AG04449 (cell line): Measurements from ENCODE around the gene LCTL.
A peak's percentile ranks its signal among the peaks of the same experiment; 100 is the strongest.
"Not testable (repeated sequence)": the region's sequence is repeated elsewhere in the genome, so short reads cannot be mapped to it uniquely, and the experiment has no call there.

Experiments
- CTCF ChIA-PET: fragments of 350-600 bp; formaldehyde crosslinking; extraction: SDS; loops from one replicate; lab custom pipeline; 2021; ENCODE audit warnings: antibody characterized with exemption; lab: Yijun Ruan, JAX
- POLR2A ChIA-PET: fragments of 400-600, 350-600 bp; formaldehyde crosslinking; extraction: SDS; loops from one replicate; lab custom pipeline; 2020; ENCODE audit warnings: antibody characterized with exemption, inconsistent platforms; lab: Yijun Ruan, JAX
- DNase-seq: peaks from one replicate; pipeline ENCODE4 v3.0.0-alpha.2; 2010; ENCODE audit warnings: low read depth, low spot score
- H3K4me3 ChIP-seq: 2 replicates; pipeline ENCODE4 v1.5.1; 2011; ENCODE audit warnings: low read depth, mild to moderate bottlenecking, control low read depth, low read length
- CTCF ChIP-seq: IDR thresholded peaks from one replicate; pipeline ENCODE4 v1.5.1; 2011; ENCODE audit warnings: mild to moderate bottlenecking, moderate library complexity, low read length, control low read depth, inconsistent platforms; ENCODE audit not compliant: insufficient read depth; ENCODE audit errors: missing control alignments

Gene LCTL

GRCh38 chr15:66504563-66505429, 61.0 kb downstream of the LCTL start, which contains the start of the genes RPL4 and ZWILCH:
Gene RPL4, minus strand, starts transcription at chr15:66504855. Its CDS starts 65 bp downstream, at chr15:66504790.
Gene ZWILCH, plus strand, starts transcription at chr15:66505326. Its CDS starts 13 bp downstream, at chr15:66505339.
- TF ChIP-seq CTCF, result no peak
- DNase-seq, result no peak
- H3K4me3 ChIP-seq, result peak within 1 kb of the TSS; percentile 98
- CTCF ChIA-PET, result interaction anchor here (0.8 to 2.9 kb wide), 5 partner anchors 7 to 119 kb away, joined by 3 to 34 read pairs (median 3); partner anchors contain the start of gene SNAPC5
- POLR2A ChIA-PET, result interaction anchor here (0.7 to 1.0 kb wide), 4 partner anchors 13 to 369 kb away, joined by 3 to 4 read pairs (median 4); partner anchors contain the start of gene TIPIN

- H3K4me3 ChIP-seq, result peak overlapping the region; percentile 98
- DNase-seq, result no peak
- POLR2A ChIA-PET, result interaction anchor here (0.8 kb wide), 1 partner anchor 28 kb away, joined by 3 read pairs; no protein-coding TSS in a partner anchor
- no peak for TF ChIP-seq CTCF
- CTCF ChIA-PET, result interaction anchor here (0.8 to 1.5 kb wide), 5 partner anchors 9 to 214 kb away, joined by 3 to 7 read pairs (median 3); no protein-coding TSS in a partner anchor
These were observed 61.8 kb downstream of the LCTL start for GRCh38 chr15:66503780-66504562.

GRCh38 chr15:66503041-66503648, 62.7 kb downstream of the LCTL start:
- H3K4me3 ChIP-seq, result peak overlapping the region; percentile 98
- DNase-seq, POLR2A ChIA-PET: not testable (repeated sequence)
- CTCF ChIA-PET, result interaction anchor here (1.0 to 1.5 kb wide), 2 partner anchors 9 to 64 kb away, joined by 3 to 7 read pairs; no protein-coding TSS in a partner anchor

GRCh38 chr15:66502491-66502890, 63.3 kb downstream of the LCTL start:
- TF ChIP-seq CTCF, result no peak
- ChIA-PET POLR2A (no interaction called here), CTCF (interaction anchor here (1.0 to 1.5 kb wide), 2 partner anchors 9 to 64 kb away, joined by 3 to 7 read pairs; no protein-coding TSS in a partner anchor)
- H3K4me3 ChIP-seq, result peak overlapping the region; percentile 98
- DNase-seq, result no peak

GRCh38 chr15:66500346-66500745, 65.5 kb downstream of the LCTL start:
- CTCF ChIA-PET, result interaction anchor here (0.9 to 6.1 kb wide), 6 partner anchors 12 to 213 kb away, joined by 3 to 112 read pairs (median 4); partner anchors contain the start of gene MAP2K1
- DNase-seq, H3K4me3 ChIP-seq, POLR2A ChIA-PET: not testable (repeated sequence)

GRCh38 chr15:66498501-66499386, 67.1 kb downstream of the LCTL start:
- ChIA-PET POLR2A (interaction anchor here (1.3 to 3.6 kb wide), 3 partner anchors 32 to 112 kb away, joined by 3 to 19 read pairs (median 4); partner anchors contain the start of gene MAP2K1), CTCF (interaction anchor here (0.7 to 6.1 kb wide), 60 partner anchors 8 to 601 kb away, joined by 3 to 112 read pairs (median 5); partner anchors contain the start of genes LCTL, MAP2K1, MEGF11 and TIPIN)
- H3K4me3 ChIP-seq, result no peak overlapping the region
- no peak for DNase-seq
- TF ChIP-seq CTCF, result peak; percentile 12
